Liver (tissue), 9 donors: ENCODE results near the gene SKAP1. TPM values are rescaled to one million over a fixed set of nuclear protein-coding genes. Genes with fewer than 3 reads are reported as not detected.

Experiments
- DNase-seq: peaks from one replicate; pipeline ENCODE4 v3.0.0-alpha.2; 2017; ENCODE audit warnings: low spot score
- H3K27ac ChIP-seq, 2 donors: one replicate each; pipeline ENCODE4 v1.7.0; 2013; ENCODE audit warnings: inconsistent platforms in 2 of 2, low read length in 2 of 2, control low read depth in 1 of 2, low read depth in 1 of 2, mild to moderate bottlenecking in 1 of 2
- H3K27me3 ChIP-seq, 4 donors: one replicate each; pipeline versions ENCODE4 v1.6.1 to v1.7.0; 2013; ENCODE audit warnings: low read length in 3 of 4, inconsistent platforms in 1 of 4, mild to moderate bottlenecking in 1 of 4, moderate library complexity in 1 of 4; ENCODE audit not compliant: control insufficient read depth in 4 of 4, insufficient read depth in 4 of 4
- H3K36me3 ChIP-seq, 4 donors: one replicate each; pipeline versions ENCODE4 v1.6.1 to v1.7.0; 2013; ENCODE audit warnings: low read length in 3 of 4, mild to moderate bottlenecking in 3 of 4, low read depth in 1 of 4, moderate library complexity in 1 of 4; ENCODE audit not compliant: control insufficient read depth in 4 of 4, insufficient read depth in 3 of 4
- H3K4me1 ChIP-seq, 4 donors: one replicate each; pipeline versions ENCODE4 v1.6.1 to v1.7.0; 2013; ENCODE audit warnings: low read length in 3 of 4, mild to moderate bottlenecking in 3 of 4, moderate library complexity in 1 of 4; ENCODE audit not compliant: control insufficient read depth in 4 of 4, insufficient read depth in 4 of 4
- H3K4me3 ChIP-seq, 3 donors: one replicate each; pipeline versions ENCODE4 v1.6.1 to v1.7.0; 2013; ENCODE audit warnings: low read length in 3 of 3, control low read depth in 1 of 3, low read depth in 1 of 3, mild to moderate bottlenecking in 1 of 3
- H3K9ac ChIP-seq, 2 donors: one replicate each; pipeline ENCODE4 v1.7.0; 2013; ENCODE audit warnings: low read length in 2 of 2, mild to moderate bottlenecking in 2 of 2, moderate library complexity in 2 of 2, control low read depth in 1 of 2, low read depth in 1 of 2
- H3K9me3 ChIP-seq, 4 donors: one replicate each; pipeline versions ENCODE4 v1.6.1 to v1.7.0; 2013; ENCODE audit warnings: low read length in 3 of 4; ENCODE audit not compliant: control insufficient read depth in 4 of 4
- ATF3 ChIP-seq: IDR thresholded peaks from 2 replicates; pipeline ENCODE4 v1.6.1; 2016; ENCODE audit warnings: antibody characterized with exemption
- CTCF ChIP-seq: fragments of 150-350 bp; IDR thresholded peaks from 2 replicates; pipeline ENCODE4 v1.5.1; 2017; ENCODE audit warnings: improper control_type of control experiment, low read depth, low read length; ENCODE audit not compliant: missing input control
- EGR1 ChIP-seq, 2 donors: IDR thresholded peaks; 2 replicates each; pipeline ENCODE4 v1.6.1; 2016 to 2018; ENCODE audit warnings: antibody characterized with exemption in 2 of 2, low read depth in 2 of 2
- FOXA1 ChIP-seq: IDR thresholded peaks from 2 replicates; pipeline ENCODE4 v1.6.1; 2016; ENCODE audit warnings: antibody characterized with exemption
- FOXA2 ChIP-seq: IDR thresholded peaks from 2 replicates; pipeline ENCODE4 v1.6.1; 2016; ENCODE audit warnings: antibody characterized with exemption
- GABPA ChIP-seq, 2 donors: IDR thresholded peaks in 1 of 2; conservative IDR thresholded peaks in 1 of 2; 2 replicates each; pipeline ENCODE4 v1.6.1; 2016; ENCODE audit warnings: antibody characterized with exemption in 2 of 2, mild to moderate bottlenecking in 1 of 2, moderate library complexity in 1 of 2
- HNF4A ChIP-seq, 2 donors: conservative IDR thresholded peaks; 2 replicates each; pipeline ENCODE4 v1.6.1; 2016; ENCODE audit warnings: antibody characterized with exemption in 2 of 2, mild to moderate bottlenecking in 2 of 2
- HNF4G ChIP-seq: IDR thresholded peaks from 2 replicates; pipeline ENCODE4 v1.6.1; 2016; ENCODE audit warnings: antibody characterized with exemption
- MAX ChIP-seq: IDR thresholded peaks from 2 replicates; pipeline ENCODE4 v1.6.1; 2016; ENCODE audit warnings: antibody characterized with exemption
- NR2F2 ChIP-seq: IDR thresholded peaks from 2 replicates; pipeline ENCODE4 v1.6.1; 2016; ENCODE audit warnings: antibody characterized with exemption
- RAD21 ChIP-seq, 2 donors: IDR thresholded peaks; 2 replicates each; pipeline ENCODE4 v1.6.1; 2016; ENCODE audit warnings: antibody characterized with exemption in 2 of 2, mild to moderate bottlenecking in 2 of 2
- SP1 ChIP-seq: IDR thresholded peaks from 2 replicates; pipeline ENCODE4 v1.6.1; 2018; ENCODE audit warnings: antibody characterized with exemption, mild to moderate bottlenecking
- TAF1 ChIP-seq: conservative IDR thresholded peaks from 2 replicates; pipeline ENCODE4 v1.6.1; 2016; ENCODE audit warnings: antibody characterized with exemption, mild to moderate bottlenecking
- ZBTB33 ChIP-seq: IDR thresholded peaks from 2 replicates; pipeline ENCODE4 v1.6.1; 2016; ENCODE audit warnings: antibody characterized with exemption
- WGBS: extraction: QIAGEN DNeasy Blood & Tissue Kit; methylation state at CpG from one replicate; pipeline ENCODE4 v1.1.7; 2013; 5-methylcytosine and 5-hydroxymethylcytosine counted together
- polyA plus RNA-seq, 2 donors: library from polyadenylated mRNA; stranded (reverse) in 1 of 2; unstranded in 1 of 2; fragments of 200-250 nt in 1 of 2; fragments of >200 nt in 1 of 2; fragmentation: Nextera tagmentation in 1 of 2; extraction: Ambion mirVana in 1 of 2; gene quantifications; one replicate each; pipeline versions ENCODE4 v1.2.1 to v1.2.3, GENCODE V29; 2013 to 2015
- total RNA-seq, 2 donors: library from RNA; depleted of rRNA; stranded (reverse); fragments of >200 nt; gene quantifications; one replicate each; pipeline ENCODE4 v1.2.3, GENCODE V29; 2014
- donor health status: healthy.
- donor health status: healthy.
- donor health status: healthy.
- donor health status: healthy.
- donor health status: healthy.

SKAP1 gene
- total and polyA plus RNA-seq, 4 donors: 2.5 to 20.8 (median 11.3) TPM

GRCh38 chr17:48276776-48277175 lies 153.2 kb downstream of the SKAP1 start:
- H3K27me3 ChIP-seq: peaks cover 0 to 9% (median 0%) of the 10 kb centered on the region in 4 donors
- no peak for TF ChIP-seq HNF4A (conservative IDR thresholded peaks at IDR 0.05)
- no peak for TF ChIP-seq HNF4G
- no peak for TF ChIP-seq RAD21 (IDR thresholded peaks at IDR 0.05)
- TF ChIP-seq SP1: no peak
- TF ChIP-seq FOXA1: no peak
- TF ChIP-seq NR2F2: no peak
- no peak for TF ChIP-seq ZBTB33
- no peak for TF ChIP-seq TAF1
- no peak for TF ChIP-seq EGR1 (IDR thresholded peaks at IDR 0.05; ENCODE audit: low read depth in 2 of 2)
- TF ChIP-seq FOXA2: no peak
- no peak for TF ChIP-seq ATF3
- DNase-seq: no peak
- no peaks in the 10 kb centered on the region for H3K36me3 ChIP-seq
- H3K4me1 ChIP-seq: no peaks in the 10 kb centered on the region
- H3K9ac ChIP-seq: no peak overlapping the region
- no peak overlapping the region for H3K4me3 ChIP-seq
- H3K9me3 ChIP-seq: no peaks in the 10 kb centered on the region
- no peak overlapping the region for H3K27ac ChIP-seq
- WGBS: 96% methylated on average over 1 of the region's 1 CpG

DNA sequence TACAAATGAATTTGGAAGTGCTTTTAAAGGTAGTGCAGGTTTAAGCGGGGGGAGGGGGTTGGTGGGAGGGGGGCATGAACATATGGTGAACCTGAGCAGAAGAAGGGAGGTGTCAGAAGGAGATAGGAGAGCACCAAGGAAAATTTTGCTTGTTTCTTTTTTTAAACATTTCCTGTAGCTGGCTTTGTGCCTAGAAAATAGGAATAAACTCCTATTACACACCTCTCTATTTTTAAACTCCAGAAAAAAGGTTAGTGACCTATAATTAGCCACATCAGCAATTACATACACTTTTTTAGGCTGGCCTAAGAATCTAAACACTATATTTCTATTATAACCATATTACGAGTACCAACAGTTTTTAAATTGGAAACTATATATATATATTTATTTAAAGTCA lies 159.1 kb downstream of the SKAP1 start:
- Histone ChIP-seq H3K9me3 (no peaks in the 10 kb centered on the region), H3K9ac (no peak overlapping the region), H3K27ac (no peak overlapping the region), H3K4me3 (no peak overlapping the region), H3K36me3 (no peaks in the 10 kb centered on the region), H3K4me1 (no peaks in the 10 kb centered on the region), H3K27me3 (peaks cover 0 to 4% (median 0%) of the 10 kb centered on the region in 4 donors)
- WGBS: 82% methylated on average over 2 of the region's 2 CpGs
- no peak for DNase-seq
- TF ChIP-seq MAX (no peak), SP1 (no peak), CTCF (no peak), FOXA1 (no peak), HNF4A (conservative IDR thresholded peaks at IDR 0.05) (no peak), GABPA (IDR thresholded peaks at IDR 0.05 in 1 of 2, conservative IDR thresholded peaks at IDR 0.05 in 1 of 2) (no peak), RAD21 (IDR thresholded peaks at IDR 0.05) (no peak)

DNA sequence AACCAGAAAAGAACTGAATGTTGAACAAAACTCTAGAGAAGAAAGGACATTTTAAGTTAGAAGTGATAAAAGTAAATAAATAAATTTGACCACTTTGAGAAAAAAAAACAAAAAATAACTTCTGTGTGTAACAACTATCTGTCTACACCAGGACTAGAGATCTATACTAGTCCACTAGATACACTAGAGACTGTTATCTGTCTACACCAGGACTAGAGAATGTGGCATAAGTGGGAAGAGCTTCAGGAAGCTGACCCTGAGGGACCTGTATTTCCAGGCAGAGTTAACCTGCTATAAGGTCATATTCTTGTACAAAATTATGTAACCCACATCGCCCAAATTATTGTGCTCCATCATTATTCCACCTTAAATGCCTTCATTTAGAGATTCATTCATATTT lies 160.8 kb downstream of the SKAP1 start:
- DNase-seq: no peak
- Histone ChIP-seq H3K4me3 (no peak overlapping the region), H3K27ac (no peak overlapping the region), H3K9me3 (no peaks in the 10 kb centered on the region), H3K4me1 (no peaks in the 10 kb centered on the region), H3K36me3 (no peaks in the 10 kb centered on the region), H3K27me3 (no peaks in the 10 kb centered on the region), H3K9ac (no peak overlapping the region)
- 89% methylated on average over 1 of the region's 1 CpG for WGBS
- TF ChIP-seq CTCF (no peak), MAX (no peak), FOXA1 (no peak)
